Mammary epithelial cell (primary cell): ENCODE measurements around the gene FAM217B.

Experiments used
- EZH2 ChIP-seq: IDR thresholded peaks from 2 replicates; pipeline ENCODE4 v1.6.1; 2012; ENCODE audit warnings: low read length, inconsistent platforms, borderline replicate concordance
- TF ChIP-seq, protein P1 (sequence below), 2 donors: IDR thresholded peaks in 1 of 2; conservative IDR thresholded peaks in 1 of 2; 2 replicates each; pipeline ENCODE4 v1.5.1; 2011 to 2012; ENCODE audit warnings: inconsistent platforms in 2 of 2, low read length in 2 of 2, mild to moderate bottlenecking in 2 of 2, control low read depth in 1 of 2, low read depth in 1 of 2; ENCODE audit not compliant: insufficient read depth in 1 of 2; ENCODE audit errors: extremely low read depth in 1 of 2

- TF ChIP-seq, protein P1, sequence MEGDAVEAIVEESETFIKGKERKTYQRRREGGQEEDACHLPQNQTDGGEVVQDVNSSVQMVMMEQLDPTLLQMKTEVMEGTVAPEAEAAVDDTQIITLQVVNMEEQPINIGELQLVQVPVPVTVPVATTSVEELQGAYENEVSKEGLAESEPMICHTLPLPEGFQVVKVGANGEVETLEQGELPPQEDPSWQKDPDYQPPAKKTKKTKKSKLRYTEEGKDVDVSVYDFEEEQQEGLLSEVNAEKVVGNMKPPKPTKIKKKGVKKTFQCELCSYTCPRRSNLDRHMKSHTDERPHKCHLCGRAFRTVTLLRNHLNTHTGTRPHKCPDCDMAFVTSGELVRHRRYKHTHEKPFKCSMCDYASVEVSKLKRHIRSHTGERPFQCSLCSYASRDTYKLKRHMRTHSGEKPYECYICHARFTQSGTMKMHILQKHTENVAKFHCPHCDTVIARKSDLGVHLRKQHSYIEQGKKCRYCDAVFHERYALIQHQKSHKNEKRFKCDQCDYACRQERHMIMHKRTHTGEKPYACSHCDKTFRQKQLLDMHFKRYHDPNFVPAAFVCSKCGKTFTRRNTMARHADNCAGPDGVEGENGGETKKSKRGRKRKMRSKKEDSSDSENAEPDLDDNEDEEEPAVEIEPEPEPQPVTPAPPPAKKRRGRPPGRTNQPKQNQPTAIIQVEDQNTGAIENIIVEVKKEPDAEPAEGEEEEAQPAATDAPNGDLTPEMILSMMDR (conservative IDR thresholded peaks at IDR 0.05 in 1 of 2, IDR thresholded peaks at IDR 0.05 in 1 of 2; ENCODE audit: extremely low read depth in 1 of 2, insufficient read depth in 1 of 2, low read depth in 1 of 2, low read length in 2 of 2), result no peak
- TF ChIP-seq EZH2, result no peak
These were observed 27.6 kb upstream of the FAM217B start for GRCh38 chr20:59912609-59913008.
